Renal pelvis (tissue), 4 donors: ENCODE measurements around the gene ACADSB. TPM values are rescaled to one million over a fixed set of nuclear protein-coding genes. Genes with fewer than 3 reads are reported as not detected.
A peak's percentile ranks its signal among the peaks of the same experiment; 100 is the strongest.

Experiments
- DNase-seq: peaks from one replicate; pipeline ENCODE4 v3.0.0-alpha.2; 2013
- polyA plus RNA-seq, 3 donors: library from polyadenylated mRNA; unstranded; fragments of 120-200 nt; gene quantifications; one replicate each; pipeline ENCODE4 v1.2.1, GENCODE V29; 2013; ENCODE audit not compliant: insufficient read length in 3 of 3

The ACADSB gene
- polyA plus RNA-seq, 3 donors, result 16.0 to 30.5 (median 28.1) TPM

GRCh38 chr10:123031124-123031523 is 22.3 kb downstream of the ACADSB start:
- DNase-seq, result no peak

GRCh38 chr10:123034332-123034731 is 25.5 kb downstream of the ACADSB start:
- no peak for DNase-seq

GRCh38 chr10:123035467-123036086 is 26.8 kb downstream of the ACADSB start:
- DNase-seq, result no peak

GRCh38 chr10:123038782-123039631 is 30.2 kb downstream of the ACADSB start:
- DNase-seq, result no peak

GRCh38 chr10:123039632-123039930 is 30.8 kb downstream of the ACADSB start:
- no peak for DNase-seq

GRCh38 chr10:123042708-123043408 is 34.1 kb downstream of the ACADSB start:
- DNase-seq, result no peak

- DNase-seq, result peak; percentile 67
Measured at GRCh38 chr10:123043409-123043925, 34.7 kb downstream of the ACADSB start.

- no peak for DNase-seq
Measured at GRCh38 chr10:123044391-123044790, 35.6 kb downstream of the ACADSB start.

- no peak for DNase-seq
Measured at GRCh38 chr10:123045961-123046731, 37.3 kb downstream of the ACADSB start.

- no peak for DNase-seq
Measured at GRCh38 chr10:123057968-123058367, 49.2 kb downstream of the ACADSB start.

GRCh38 chr10:123061865-123062264 is 53.1 kb downstream of the ACADSB start:
- DNase-seq, result no peak

GRCh38 chr10:123062726-123063125 is 53.9 kb downstream of the ACADSB start:
- no peak for DNase-seq

- no peak for DNase-seq
Measured at GRCh38 chr10:123068087-123068853, 59.5 kb downstream of the ACADSB start.

GRCh38 chr10:123069246-123069986 is 60.6 kb downstream of the ACADSB start:
- DNase-seq, result no peak

- no peak for DNase-seq
Measured at GRCh38 chr10:123073187-123073586, 64.4 kb downstream of the ACADSB start.

- no peak for DNase-seq
Measured at GRCh38 chr10:123074215-123074614, 65.4 kb downstream of the ACADSB start.

GRCh38 chr10:123081896-123082295 is 73.1 kb downstream of the ACADSB start:
- DNase-seq, result no peak

GRCh38 chr10:123083811-123084210 is 75.0 kb downstream of the ACADSB start:
- DNase-seq, result no peak

- no peak for DNase-seq
Measured at GRCh38 chr10:123086281-123086680, 77.5 kb downstream of the ACADSB start.

GRCh38 chr10:123087348-123087747 is 78.5 kb downstream of the ACADSB start:
- DNase-seq, result no peak
